Measurements from ENCODE around the gene SPG7. TPM values are rescaled to one million over a fixed set of nuclear protein-coding genes. Genes with fewer than 3 reads are reported as not detected.
"Not testable (repeated sequence)": the region's sequence is repeated elsewhere in the genome, so short reads cannot be mapped to it uniquely, and the experiment has no call there.

The SPG7 gene
- polyA plus RNA-seq, 1 donor = 135 TPM

DNA sequence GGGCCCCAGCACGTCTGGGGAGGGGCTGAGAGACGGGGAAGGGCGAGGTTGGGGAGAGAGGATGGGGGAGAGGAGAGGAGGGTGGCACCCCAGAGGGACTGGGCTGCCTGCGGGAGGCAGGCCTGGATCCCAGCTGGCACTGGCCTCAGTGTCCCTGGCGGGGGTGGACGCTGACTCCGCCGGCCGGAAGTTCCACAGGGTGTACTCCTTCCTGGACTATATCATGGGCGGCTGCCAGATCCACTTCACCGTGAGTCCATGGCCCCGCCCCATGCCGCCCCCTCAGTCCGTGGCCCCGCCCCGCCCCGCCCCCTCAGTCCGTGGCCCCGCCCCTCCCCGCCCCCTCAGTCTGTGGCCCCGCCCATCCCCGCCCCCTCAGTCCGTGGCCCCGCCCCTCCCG lies 78.7 kb downstream of the SPG7 start:
- no peak overlapping the region for H3K4me3 ChIP-seq (ENCODE audit: low read length)
- no peak for DNase-seq
- H3K27me3 ChIP-seq (ENCODE audit: control insufficient read depth, insufficient read depth, low read length) = no peaks in the 10 kb centered on the region
- H3K9me3 ChIP-seq (ENCODE audit: control insufficient read depth, low read depth, low read length) = peaks cover 13% of the 10 kb centered on the region
- H3K4me1 ChIP-seq (ENCODE audit: control insufficient read depth, insufficient read depth, low read length) = peaks cover 7% of the 10 kb centered on the region
- no CpG with 5 or more reads among the region's 25 CpGs for WGBS (ENCODE audit: insufficient coverage, low lambda C conversion rate)
- no peak overlapping the region for H3K27ac ChIP-seq (ENCODE audit: low read length)
- no peaks in the 10 kb centered on the region for H3K36me3 ChIP-seq (ENCODE audit: control insufficient read depth, insufficient read depth, low read length)

DNA sequence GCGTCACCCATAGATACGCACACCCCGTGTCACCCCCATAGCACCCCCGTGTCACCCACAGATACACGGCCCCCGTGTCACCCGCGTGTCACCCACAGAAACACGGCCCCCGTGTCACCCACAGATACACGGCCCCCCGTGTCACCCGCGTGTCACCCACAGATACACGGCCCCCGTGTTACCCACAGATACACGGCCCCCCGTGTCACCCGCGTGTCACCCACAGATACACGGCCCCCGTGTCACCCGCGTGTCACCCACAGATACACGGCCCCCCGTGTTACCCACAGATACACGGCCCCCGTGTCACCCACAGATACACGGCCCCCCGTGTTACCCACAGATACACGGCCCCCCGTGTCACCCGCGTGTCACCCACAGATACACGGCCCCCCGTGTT lies 79.5 kb downstream of the SPG7 start:
- DNase-seq; H3K4me3 ChIP-seq (ENCODE audit: low read length); H3K36me3 ChIP-seq (ENCODE audit: control insufficient read depth, insufficient read depth, low read length); H3K27me3 ChIP-seq (ENCODE audit: control insufficient read depth, insufficient read depth, low read length); H3K4me1 ChIP-seq (ENCODE audit: control insufficient read depth, insufficient read depth, low read length); H3K27ac ChIP-seq (ENCODE audit: low read length): not testable (repeated sequence)
- peaks cover 13% of the 10 kb centered on the region for H3K9me3 ChIP-seq (ENCODE audit: control insufficient read depth, low read depth, low read length)
- no CpG with 5 or more reads among the region's 36 CpGs for WGBS (ENCODE audit: insufficient coverage, low lambda C conversion rate)

DNA sequence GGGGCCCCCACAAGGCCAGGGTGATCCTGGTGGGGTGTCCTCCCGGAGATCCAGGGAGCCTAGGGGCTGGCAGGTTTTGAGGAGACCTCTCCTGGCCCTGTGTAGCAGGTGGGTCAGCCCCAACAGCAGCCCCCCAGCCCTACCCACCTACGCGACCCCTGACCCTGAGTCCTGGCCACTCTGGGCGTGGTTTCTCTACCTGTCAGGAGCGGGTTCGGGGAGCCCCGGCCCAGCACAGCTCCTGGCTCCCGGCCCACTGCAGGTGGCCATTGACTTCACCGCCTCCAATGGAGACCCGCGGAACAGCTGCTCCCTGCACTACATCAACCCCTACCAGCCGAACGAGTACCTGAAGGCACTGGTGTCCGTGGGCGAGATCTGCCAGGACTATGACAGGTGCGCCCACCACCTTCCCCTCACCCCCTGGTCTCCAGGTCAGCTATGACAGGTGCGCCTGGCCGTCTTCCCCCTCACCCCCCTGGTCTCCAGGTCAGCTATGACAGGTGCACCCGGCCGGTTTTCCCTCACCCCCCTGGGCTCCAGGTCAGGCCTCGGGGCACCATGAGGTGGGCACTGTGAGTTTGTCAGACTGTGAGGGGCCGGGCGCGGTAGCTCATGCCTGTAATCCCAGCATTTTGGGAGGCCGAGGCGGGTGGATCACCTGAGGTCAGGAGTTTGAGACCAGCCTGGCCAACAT lies 80.4 kb downstream of the SPG7 start:
- H3K27me3 ChIP-seq (ENCODE audit: control insufficient read depth, insufficient read depth, low read length) = no peaks in the 10 kb centered on the region

DNA sequence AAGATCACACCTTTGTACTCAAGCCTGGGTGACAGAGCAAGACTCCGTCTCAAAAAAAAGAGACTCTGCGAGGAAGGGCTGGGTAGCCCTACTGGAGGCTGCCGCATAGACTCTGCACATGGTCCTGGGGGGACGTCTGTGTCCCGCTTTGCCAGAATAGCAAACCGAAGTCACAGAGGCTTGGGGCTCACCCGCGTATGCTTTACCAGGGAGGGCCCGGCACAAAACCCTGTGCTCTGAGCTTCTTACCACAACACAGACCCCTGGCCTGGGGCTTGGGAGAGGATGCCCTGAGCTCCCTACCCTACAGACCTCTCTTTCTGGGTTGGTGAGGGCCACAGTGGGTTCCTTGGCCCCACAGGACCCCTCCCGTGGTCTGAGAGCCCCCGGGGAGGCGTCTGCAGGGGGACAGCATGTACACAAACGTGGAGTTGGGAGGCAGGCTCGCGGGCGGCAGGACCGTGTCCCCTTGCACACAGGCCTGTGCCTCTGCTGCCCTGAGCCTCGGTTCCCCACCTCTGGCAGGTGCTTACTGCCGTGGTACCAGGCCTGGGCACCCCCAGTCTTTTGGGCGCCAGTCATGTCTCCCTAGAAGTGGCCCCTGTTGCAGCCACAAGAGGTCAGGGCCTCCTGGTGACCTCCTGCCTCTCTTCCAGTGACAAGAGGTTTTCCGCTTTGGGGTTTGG lies 81.2 kb downstream of the SPG7 start:
- WGBS (ENCODE audit: insufficient coverage, low lambda C conversion rate) = no CpG with 5 or more reads among the region's 21 CpGs
- H3K4me1 ChIP-seq (ENCODE audit: control insufficient read depth, insufficient read depth, low read length) = no peaks in the 10 kb centered on the region
- H3K27me3 ChIP-seq (ENCODE audit: control insufficient read depth, insufficient read depth, low read length) = no peaks in the 10 kb centered on the region
- DNase-seq = no peak
- H3K4me3 ChIP-seq (ENCODE audit: low read length) = no peak overlapping the region
- peaks cover 13% of the 10 kb centered on the region for H3K9me3 ChIP-seq (ENCODE audit: control insufficient read depth, low read depth, low read length)
- no peaks in the 10 kb centered on the region for H3K36me3 ChIP-seq (ENCODE audit: control insufficient read depth, insufficient read depth, low read length)
- no peak overlapping the region for H3K27ac ChIP-seq (ENCODE audit: low read length)

More for the DNA sequence above, 80.4 kb downstream of the SPG7 start:
- no peak for DNase-seq
- Histone ChIP-seq H3K4me3 (ENCODE audit: low read length) (no peak overlapping the region), H3K9me3 (ENCODE audit: control insufficient read depth, low read depth, low read length) (peaks cover 13% of the 10 kb centered on the region), H3K4me1 (ENCODE audit: control insufficient read depth, insufficient read depth, low read length) (no peaks in the 10 kb centered on the region), H3K27ac (ENCODE audit: low read length) (no peak overlapping the region), H3K36me3 (ENCODE audit: control insufficient read depth, insufficient read depth, low read length) (no peaks in the 10 kb centered on the region)
- no CpG with 5 or more reads among the region's 26 CpGs for WGBS (ENCODE audit: insufficient coverage, low lambda C conversion rate)

DNA sequence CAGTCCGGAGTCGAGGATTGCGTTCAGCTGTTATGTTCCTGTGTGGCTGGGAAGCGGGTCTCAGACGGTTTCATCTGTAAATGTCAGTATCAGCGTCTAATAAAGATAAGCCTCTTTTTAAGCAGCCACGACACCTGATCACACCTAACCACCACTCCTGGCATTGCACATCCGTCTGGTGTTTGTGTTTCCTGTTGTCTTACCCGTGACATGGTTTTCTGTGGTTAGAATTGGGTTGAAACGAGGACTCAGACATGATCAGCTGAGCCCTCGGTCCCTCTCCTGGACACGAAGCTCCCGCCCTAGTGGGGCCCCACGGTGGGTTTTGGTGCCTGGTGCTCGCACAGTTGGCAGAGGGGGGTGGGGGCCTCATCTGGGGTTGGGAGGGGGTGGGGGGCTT lies 85.6 kb downstream of the SPG7 start:
- no peak for DNase-seq

DNA sequence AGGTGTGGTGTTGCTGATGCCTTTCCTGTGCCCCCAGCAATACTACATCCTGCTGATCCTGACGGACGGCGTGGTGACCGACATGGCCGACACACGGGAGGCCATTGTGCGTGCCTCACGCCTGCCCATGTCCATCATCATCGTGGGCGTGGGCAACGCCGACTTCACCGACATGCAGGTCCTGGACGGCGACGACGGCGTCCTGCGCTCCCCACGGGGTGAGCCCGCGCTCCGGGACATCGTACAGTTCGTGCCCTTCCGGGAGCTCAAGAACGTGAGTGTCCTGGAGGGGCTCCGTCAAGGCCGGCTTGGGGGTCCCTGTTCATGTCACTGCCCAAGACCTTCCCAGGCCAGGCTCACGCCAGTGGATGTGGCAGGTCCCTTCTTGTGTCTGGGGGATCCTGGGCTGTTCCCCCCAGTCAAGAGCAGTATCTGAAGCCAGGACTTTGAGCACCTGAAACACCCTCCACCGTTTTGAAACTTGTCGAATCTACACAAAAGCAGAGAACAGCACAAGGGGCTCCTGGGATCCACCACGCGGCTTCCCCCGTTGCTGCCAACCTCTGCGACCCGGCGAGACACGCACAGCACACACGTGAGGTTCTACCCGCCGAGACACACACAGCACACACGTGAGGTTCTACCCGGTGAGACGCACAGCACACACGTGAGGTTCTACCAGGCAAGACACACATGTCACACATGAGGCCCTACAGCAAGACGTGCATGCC lies 87.3 kb downstream of the SPG7 start:
- WGBS (ENCODE audit: insufficient coverage, low lambda C conversion rate) = 100% methylated on average over 1 of the region's 47 CpGs
- DNase-seq = no peak
- H3K4me1 ChIP-seq (ENCODE audit: control insufficient read depth, insufficient read depth, low read length) = peaks cover 6% of the 10 kb centered on the region

More for the DNA sequence above, 85.6 kb downstream of the SPG7 start:
- no CpG with 5 or more reads among the region's 15 CpGs for WGBS (ENCODE audit: insufficient coverage, low lambda C conversion rate)
- H3K9me3 ChIP-seq (ENCODE audit: control insufficient read depth, low read depth, low read length) = peaks cover 3% of the 10 kb centered on the region
- H3K4me3 ChIP-seq (ENCODE audit: low read length) = no peak overlapping the region
- no peak overlapping the region for H3K27ac ChIP-seq (ENCODE audit: low read length)
- no peaks in the 10 kb centered on the region for H3K27me3 ChIP-seq (ENCODE audit: control insufficient read depth, insufficient read depth, low read length)
- no peaks in the 10 kb centered on the region for H3K36me3 ChIP-seq (ENCODE audit: control insufficient read depth, insufficient read depth, low read length)
- no peaks in the 10 kb centered on the region for H3K4me1 ChIP-seq (ENCODE audit: control insufficient read depth, insufficient read depth, low read length)

DNA sequence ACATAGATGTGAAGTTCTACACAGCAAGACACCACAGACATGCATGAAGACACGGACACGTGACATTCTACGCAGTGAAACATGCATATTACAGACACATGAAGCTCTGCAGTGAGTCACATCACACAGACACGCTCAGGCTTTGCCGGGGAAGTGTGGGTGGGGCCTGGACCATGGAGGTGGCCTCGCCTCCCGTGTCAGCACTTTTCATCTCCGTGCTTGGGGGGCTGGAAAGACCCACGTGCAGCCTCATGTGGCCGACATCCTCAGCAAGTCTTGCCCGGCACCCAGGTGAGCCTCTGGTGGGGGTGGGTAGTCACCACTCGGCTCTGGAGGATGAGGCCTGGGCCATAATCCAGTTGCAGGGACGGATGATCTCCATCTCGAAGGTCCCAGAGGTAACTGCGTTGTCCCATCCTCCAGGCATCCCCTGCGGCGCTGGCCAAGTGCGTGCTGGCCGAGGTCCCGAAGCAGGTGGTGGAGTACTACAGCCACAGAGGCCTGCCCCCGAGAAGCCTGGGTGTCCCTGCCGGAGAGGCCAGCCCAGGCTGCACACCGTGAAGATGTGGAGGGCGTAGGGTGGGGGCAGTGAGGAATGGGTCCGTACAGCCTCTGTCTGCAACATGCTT lies 88.0 kb downstream of the SPG7 start:
- DNase-seq = no peak
- H3K27me3 ChIP-seq (ENCODE audit: control insufficient read depth, insufficient read depth, low read length) = no peaks in the 10 kb centered on the region
- H3K4me1 ChIP-seq (ENCODE audit: control insufficient read depth, insufficient read depth, low read length) = peaks cover 6% of the 10 kb centered on the region
- no peak overlapping the region for H3K27ac ChIP-seq (ENCODE audit: low read length)
- H3K4me3 ChIP-seq (ENCODE audit: low read length) = no peak overlapping the region
- WGBS (ENCODE audit: insufficient coverage, low lambda C conversion rate) = no CpG with 5 or more reads among the region's 25 CpGs
- no peaks in the 10 kb centered on the region for H3K36me3 ChIP-seq (ENCODE audit: control insufficient read depth, insufficient read depth, low read length)
- peaks cover 3% of the 10 kb centered on the region for H3K9me3 ChIP-seq (ENCODE audit: control insufficient read depth, low read depth, low read length)

More for the DNA sequence above, 87.3 kb downstream of the SPG7 start:
- Histone ChIP-seq H3K27me3 (ENCODE audit: control insufficient read depth, insufficient read depth, low read length) (no peaks in the 10 kb centered on the region), H3K27ac (ENCODE audit: low read length) (no peak overlapping the region), H3K9me3 (ENCODE audit: control insufficient read depth, low read depth, low read length) (peaks cover 3% of the 10 kb centered on the region), H3K4me3 (ENCODE audit: low read length) (no peak overlapping the region), H3K36me3 (ENCODE audit: control insufficient read depth, insufficient read depth, low read length) (no peaks in the 10 kb centered on the region)

DNA sequence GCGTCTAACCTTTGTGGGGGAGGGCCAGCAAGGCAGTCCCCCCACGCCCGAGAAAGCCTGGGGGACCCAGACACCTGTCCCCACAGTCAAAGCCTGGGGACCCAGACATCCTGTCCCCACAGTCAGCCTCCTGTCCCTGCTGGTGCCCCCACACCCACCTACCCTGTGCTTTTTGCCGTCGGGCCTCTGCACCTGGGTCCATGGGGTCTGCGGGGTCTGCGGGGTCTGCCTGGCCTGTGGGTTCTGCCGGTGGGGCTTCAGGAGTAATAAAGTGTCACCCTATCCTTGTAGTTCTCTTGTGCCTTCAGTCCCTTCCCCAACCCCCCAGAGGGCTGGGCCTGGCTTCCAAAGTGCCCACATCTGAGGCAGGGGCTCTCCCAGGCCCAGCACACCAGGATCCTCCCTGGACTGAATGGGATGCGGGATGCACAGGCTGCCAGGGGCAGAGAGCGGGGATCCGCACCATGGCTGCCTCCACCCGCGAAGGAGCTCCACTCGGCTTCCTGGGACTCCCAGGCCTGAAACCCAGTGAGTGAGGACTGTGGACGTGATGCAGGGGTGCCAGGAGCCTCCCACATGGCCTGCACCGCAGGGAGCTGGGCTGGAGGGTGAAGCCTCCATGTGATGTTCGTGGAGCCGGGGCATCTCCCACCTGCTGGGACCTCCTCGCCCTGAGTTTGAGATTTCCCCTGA lies 88.9 kb downstream of the SPG7 start:
- DNase-seq = no peak

DNA sequence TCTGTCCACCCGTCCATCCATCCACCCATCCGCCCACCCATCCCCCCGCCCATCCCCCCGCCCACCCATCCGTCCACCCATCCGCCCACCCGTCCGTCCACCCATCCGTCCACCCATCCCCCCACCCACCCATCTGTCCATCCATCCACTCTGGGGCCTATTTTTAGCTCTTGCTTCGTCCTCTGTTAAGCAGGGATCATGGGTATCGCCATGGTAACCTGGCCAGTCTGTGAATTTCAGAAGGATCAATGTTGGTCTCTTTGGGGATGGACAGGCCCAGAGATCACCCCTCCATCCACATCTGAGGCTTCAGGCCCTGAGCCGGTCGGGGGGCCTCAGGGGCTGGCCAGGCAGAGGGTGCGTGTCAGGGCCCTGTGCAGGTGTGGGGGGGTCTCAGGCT lies 90.0 kb downstream of the SPG7 start:
- peaks cover 6% of the 10 kb centered on the region for H3K4me1 ChIP-seq (ENCODE audit: control insufficient read depth, insufficient read depth, low read length)
- H3K4me3 ChIP-seq (ENCODE audit: low read length) = no peak overlapping the region
- WGBS (ENCODE audit: insufficient coverage, low lambda C conversion rate) = no CpG with 5 or more reads among the region's 14 CpGs
- no peak for DNase-seq
- H3K36me3 ChIP-seq (ENCODE audit: control insufficient read depth, insufficient read depth, low read length) = no peaks in the 10 kb centered on the region
- H3K27me3 ChIP-seq (ENCODE audit: control insufficient read depth, insufficient read depth, low read length) = no peaks in the 10 kb centered on the region
- peaks cover 6% of the 10 kb centered on the region for H3K9me3 ChIP-seq (ENCODE audit: control insufficient read depth, low read depth, low read length)
- no peak overlapping the region for H3K27ac ChIP-seq (ENCODE audit: low read length)

More for the DNA sequence above, 88.9 kb downstream of the SPG7 start:
- Histone ChIP-seq H3K27me3 (ENCODE audit: control insufficient read depth, insufficient read depth, low read length) (no peaks in the 10 kb centered on the region), H3K4me3 (ENCODE audit: low read length) (no peak overlapping the region), H3K9me3 (ENCODE audit: control insufficient read depth, low read depth, low read length) (peaks cover 6% of the 10 kb centered on the region), H3K4me1 (ENCODE audit: control insufficient read depth, insufficient read depth, low read length) (peaks cover 6% of the 10 kb centered on the region), H3K27ac (ENCODE audit: low read length) (no peak overlapping the region), H3K36me3 (ENCODE audit: control insufficient read depth, insufficient read depth, low read length) (no peaks in the 10 kb centered on the region)
- no CpG with 5 or more reads among the region's 19 CpGs for WGBS (ENCODE audit: insufficient coverage, low lambda C conversion rate)

DNA sequence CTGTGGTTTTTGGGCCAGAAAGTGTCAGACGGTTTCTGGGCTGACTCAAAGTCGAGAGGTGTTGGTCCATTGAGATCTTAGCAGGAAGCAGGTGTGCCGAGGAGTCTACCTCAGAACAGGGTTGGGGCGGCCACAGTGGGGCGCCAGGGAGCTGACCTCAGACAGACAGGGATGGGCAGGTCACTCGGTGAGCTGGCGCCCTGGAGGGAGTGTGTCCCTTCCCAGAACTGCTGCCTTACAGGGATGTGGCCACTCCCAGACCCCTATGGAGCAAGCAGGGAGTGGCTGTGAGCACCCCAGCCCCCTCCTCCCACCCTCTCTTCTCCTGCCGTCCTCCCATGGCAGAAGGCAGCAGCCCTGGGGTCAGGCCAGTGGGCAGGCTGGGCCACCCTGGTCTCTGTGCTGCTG lies 91.3 kb downstream of the SPG7 start:
- no CpG with 5 or more reads among the region's 8 CpGs for WGBS (ENCODE audit: insufficient coverage, low lambda C conversion rate)

More for the DNA sequence above, 91.3 kb downstream of the SPG7 start:
- no peak overlapping the region for H3K27ac ChIP-seq (ENCODE audit: low read length)
- peak; percentile 55 to 67 for DNase-seq
- H3K27me3 ChIP-seq (ENCODE audit: control insufficient read depth, insufficient read depth, low read length) = no peaks in the 10 kb centered on the region
- H3K9me3 ChIP-seq (ENCODE audit: control insufficient read depth, low read depth, low read length) = peaks cover 6% of the 10 kb centered on the region
- no peaks in the 10 kb centered on the region for H3K36me3 ChIP-seq (ENCODE audit: control insufficient read depth, insufficient read depth, low read length)
- H3K4me1 ChIP-seq (ENCODE audit: control insufficient read depth, insufficient read depth, low read length) = peaks cover 6% of the 10 kb centered on the region
- H3K4me3 ChIP-seq (ENCODE audit: low read length) = no peak overlapping the region

Measured in large intestine (tissue), 3 donors.